IPS-NIHi11 (cell line): ENCODE measurements around the gene GPR18.

ENCODE experiments used
- DNase-seq: peaks from one replicate; pipeline ENCODE4 v3.0.0; 2012; ENCODE audit warnings: mixed read lengths, low spot score

GPR18 gene

GRCh38 chr13:99208185-99208584 is 50.0 kb downstream of the GPR18 start:
- DNase-seq: no peak

- no peak for DNase-seq
These were observed 50.7 kb downstream of the GPR18 start for GRCh38 chr13:99207511-99207910.

- no peak for DNase-seq
These were observed 51.3 kb downstream of the GPR18 start for GRCh38 chr13:99206873-99207272.

GRCh38 chr13:99206226-99206625 is 52.0 kb downstream of the GPR18 start:
- no peak for DNase-seq

GRCh38 chr13:99205621-99206220 is 52.5 kb downstream of the GPR18 start:
- no peak for DNase-seq
